IMR-90 (cell line): ENCODE results near the gene CASP6. TPM values are rescaled to one million over a fixed set of nuclear protein-coding genes. Genes with fewer than 3 reads are reported as not detected.
"Not testable (repeated sequence)": the region's sequence is repeated elsewhere in the genome, so short reads cannot be mapped to it uniquely, and the experiment has no call there.

ENCODE experiments used
- ATAC-seq: fragments of 200-7000 bp; cut with Tn5 transposase; 2 replicates; pipeline ENCODE4 v1.9.1; 2020; ENCODE audit warnings: low read depth, mild to moderate bottlenecking, moderate library complexity
- BruUV-seq: library from RNA; stranded (reverse); fragments of 400-500 nt; replicated peaks from 2 replicates; lab custom pipeline; 2021; lab: Mats Ljungman, UMichigan
- CTCF ChIA-PET: fragments of 300-600 bp; formaldehyde crosslinking; extraction: SDS; loops from one replicate; lab custom pipeline; 2021; ENCODE audit warnings: antibody characterized with exemption; lab: Yijun Ruan, JAX
- POLR2A ChIA-PET: fragments of 300-600 bp; sonication (Branson Sonifier 250); formaldehyde crosslinking; loops from one replicate; lab custom pipeline; 2022; ENCODE audit warnings: antibody characterized with exemption; ENCODE audit not compliant: unreplicated experiment; lab: Charles Lee
- DNase-seq: peaks from one replicate; pipeline ENCODE4 v3.0.0; 2013
- H2AFZ ChIP-seq: replicated peaks from 2 replicates; pipeline ENCODE3; 2013; ENCODE audit warnings: low read length, mild to moderate bottlenecking; ENCODE audit not compliant: poor library complexity
- H2AK5ac ChIP-seq: 2 replicates; pipeline ENCODE4 v1.6.1; 2013; ENCODE audit warnings: low read depth, low read length, inconsistent platforms
- H2AK9ac ChIP-seq: replicated peaks from 2 replicates; pipeline ENCODE3; 2013; ENCODE audit warnings: mild to moderate bottlenecking, low read depth, low read length, moderate library complexity; ENCODE audit not compliant: poor library complexity
- H2BK120ac ChIP-seq: 2 replicates; pipeline ENCODE4 v1.6.1; 2013; ENCODE audit warnings: low read depth, low read length, inconsistent platforms
- H2BK15ac ChIP-seq: 3 replicates; pipeline ENCODE4 v1.6.1; 2013; ENCODE audit warnings: low read depth, low read length, inconsistent platforms
- H2BK20ac ChIP-seq: 2 replicates; pipeline ENCODE4 v1.6.1; 2013; ENCODE audit warnings: low read depth, mild to moderate bottlenecking, inconsistent platforms, low read length, moderate library complexity
- H2BK5ac ChIP-seq: 2 replicates; pipeline ENCODE4 v1.6.1; 2013; ENCODE audit warnings: mild to moderate bottlenecking, low read depth, low read length, inconsistent platforms; ENCODE audit not compliant: poor library complexity, severe bottlenecking
- H3K14ac ChIP-seq: replicated peaks from 2 replicates; pipeline ENCODE4 v1.6.1; 2013; ENCODE audit warnings: low read depth, low read length, inconsistent platforms
- H3K18ac ChIP-seq: 2 replicates; pipeline ENCODE4 v1.6.1; 2013; ENCODE audit warnings: low read depth, low read length, control low read depth
- H3K23ac ChIP-seq: 2 replicates; pipeline ENCODE4 v1.6.1; 2013; ENCODE audit warnings: low read depth, low read length, inconsistent platforms
- H3K27ac ChIP-seq: 2 replicates; pipeline ENCODE4 v1.5.1; 2013; ENCODE audit warnings: mild to moderate bottlenecking, control low read depth, low read length; ENCODE audit not compliant: insufficient read depth
- H3K27me3 ChIP-seq: 2 replicates; pipeline ENCODE4 v1.6.1; 2013; ENCODE audit warnings: low read length; ENCODE audit not compliant: control insufficient read depth, insufficient read depth
- H3K36me3 ChIP-seq: 2 replicates; pipeline ENCODE4 v1.6.1; 2013; ENCODE audit warnings: low read length, mixed read lengths; ENCODE audit not compliant: control insufficient read depth, insufficient read depth
- H3K4ac ChIP-seq: 2 replicates; pipeline ENCODE4 v1.6.1; 2013; ENCODE audit warnings: low read depth, low read length, inconsistent platforms
- H3K4me1 ChIP-seq: 2 replicates; pipeline ENCODE4 v1.6.1; 2013; ENCODE audit warnings: low read length, mixed read lengths; ENCODE audit not compliant: control insufficient read depth, insufficient read depth
- H3K4me2 ChIP-seq: 2 replicates; pipeline ENCODE4 v1.6.1; 2013; ENCODE audit warnings: low read depth, mild to moderate bottlenecking, control low read depth, low read length, moderate library complexity
- H3K4me3 ChIP-seq: 2 replicates; pipeline ENCODE4 v1.5.1; 2013; ENCODE audit warnings: low read depth, mild to moderate bottlenecking, control low read depth, low read length, moderate library complexity; ENCODE audit not compliant: insufficient read depth
- H3K56ac ChIP-seq: 2 replicates; pipeline ENCODE4 v1.6.1; 2013; ENCODE audit warnings: low read length, inconsistent platforms; ENCODE audit not compliant: insufficient read depth; ENCODE audit errors: extremely low read depth
- H3K79me1 ChIP-seq, 2 experiments: 2 replicates each; pipeline ENCODE4 v1.6.1; 2013; ENCODE audit warnings: low read length in 2 of 2, inconsistent platforms in 1 of 2, low read depth in 1 of 2
- H3K9ac ChIP-seq: 2 replicates; pipeline ENCODE4 v1.6.1; 2013; ENCODE audit warnings: low read depth, low read length, control low read depth
- H3K9me1 ChIP-seq: 2 replicates; pipeline ENCODE4 v1.6.1; 2013; ENCODE audit warnings: low read length, inconsistent platforms; ENCODE audit not compliant: insufficient read depth
- H3K9me3 ChIP-seq: 2 replicates; pipeline ENCODE4 v1.6.1; 2013; ENCODE audit warnings: low read length; ENCODE audit not compliant: control insufficient read depth, insufficient read depth
- H4K20me1 ChIP-seq: 2 replicates; pipeline ENCODE4 v1.6.1; 2013; ENCODE audit warnings: low read length, inconsistent platforms; ENCODE audit not compliant: insufficient read depth
- H4K5ac ChIP-seq: 2 replicates; pipeline ENCODE4 v1.6.1; 2013; ENCODE audit warnings: mild to moderate bottlenecking, low read depth, low read length, control low read depth
- H4K8ac ChIP-seq, 2 experiments: 2 replicates each; pipeline ENCODE4 v1.6.1; 2013; ENCODE audit warnings: low read depth in 2 of 2, low read length in 2 of 2, control low read depth in 1 of 2, inconsistent platforms in 1 of 2
- H4K91ac ChIP-seq: 2 replicates; pipeline ENCODE4 v1.6.1; 2013; ENCODE audit warnings: low read depth, low read length, inconsistent platforms; ENCODE audit not compliant: insufficient read depth
- WGBS, 2 experiments: methylation state at CpG; one replicate each; pipeline versions ENCODE4 v1.1.5 to v1.1.7; 2013; ENCODE audit warnings: missing lambda C conversion rate in 2 of 2; ENCODE audit not compliant: insufficient read length in 1 of 2; ENCODE audit errors: extremely low coverage in 2 of 2; 5-methylcytosine and 5-hydroxymethylcytosine counted together
- dilution Hi-C: fragments of 300-500 bp; cut with HindIII; formaldehyde crosslinking; loops from one replicate; pipeline ENCODE4 v1.14.3; 2018; ENCODE audit warnings: low sequenced_read_pairs; ENCODE audit not compliant: unreplicated experiment
- in situ Hi-C: fragments of 300-500 bp; cut with MboI; formaldehyde crosslinking; loops from 3 replicates; pipeline ENCODE4 v1.14.3; 2019; ENCODE audit warnings: low sequenced_read_pairs, inconsistent platforms, mixed read lengths
- intact Hi-C: fragments of 100-400 bp; cut with micrococcal nuclease; formaldehyde crosslinking; loops from 2 replicates; pipeline ENCODE4 v1.10.0; 2022
- polyA plus RNA-seq, 3 experiments: library from polyadenylated mRNA; depleted of rRNA; stranded (reverse); fragments of >200 nt; gene quantifications; 2 replicates each; pipeline ENCODE4 v1.2.3, GENCODE V29; 2012; ENCODE audit warnings: low replicate concordance in 1 of 3
- total RNA-seq: library from RNA; depleted of rRNA; stranded (reverse); fragments of >200 nt; gene quantifications from 2 replicates; pipeline ENCODE4 v1.2.3, GENCODE V29; 2012

Gene CASP6
- total and polyA plus RNA-seq, 2 of the 4 experiments (the other 2 are of a cell fraction): 25.0 to 44.1 TPM

- H4K20me1 ChIP-seq, H2AK9ac ChIP-seq, H4K91ac ChIP-seq, H3K9ac ChIP-seq, H2BK15ac ChIP-seq, H3K27me3 ChIP-seq, H2AFZ ChIP-seq, H3K4me3 ChIP-seq, H2BK5ac ChIP-seq, H3K9me3 ChIP-seq, H3K27ac ChIP-seq, H3K4ac ChIP-seq, CTCF ChIA-PET, H3K56ac ChIP-seq, BruUV-seq, H2AK5ac ChIP-seq, POLR2A ChIA-PET, H3K18ac ChIP-seq, H3K9me1 ChIP-seq, DNase-seq, in situ Hi-C loops, H3K36me3 ChIP-seq, H3K4me2 ChIP-seq, H3K14ac ChIP-seq, H2BK20ac ChIP-seq, intact Hi-C loops, ATAC-seq, H3K79me1 ChIP-seq, dilution Hi-C loops, H3K4me1 ChIP-seq, H2BK120ac ChIP-seq, H4K8ac ChIP-seq, H4K5ac ChIP-seq, H3K23ac ChIP-seq: not testable (repeated sequence)
- 95% methylated on average over 4 of the region's 28 CpGs; no CpG with 5 or more reads in 1 of the 2 experiments for WGBS, 2 experiments
Observed at GRCh38 chr4:109678472-109678871, 24.8 kb downstream of the CASP6 start.
